ENCODE data around the gene EFTUD2. TPM values are rescaled to one million over a fixed set of nuclear protein-coding genes. Genes with fewer than 3 reads are reported as not detected.

EFTUD2 gene
- total and polyA plus RNA-seq, 2 of the 8 experiments (the other 6 are each of a cell fraction or from before 2014, with no cell fraction given), result 118 to 195 TPM

DNA sequence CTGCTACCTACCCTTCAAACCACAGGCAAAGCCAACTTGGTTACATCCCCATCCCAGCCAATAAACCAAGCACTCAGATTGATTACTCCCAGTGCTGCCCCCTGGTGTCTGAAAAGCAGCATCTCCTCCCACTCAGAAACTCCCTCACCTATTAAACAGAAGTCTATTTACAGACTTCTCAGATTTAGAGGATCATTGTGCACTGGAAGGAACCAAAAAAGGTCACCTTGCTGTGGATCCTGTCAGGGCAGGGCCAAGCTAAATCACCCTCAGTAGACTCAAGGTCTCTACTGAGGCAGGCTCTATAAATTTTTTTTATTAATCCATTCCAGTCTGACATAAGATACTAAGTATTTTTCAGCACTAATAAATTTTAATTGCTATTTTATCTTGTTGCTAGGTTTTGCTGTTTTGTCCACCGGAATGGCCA, 34.0 kb downstream of the EFTUD2 start:
- no peak for FAIRE-seq
- no peak overlapping the region for H3K56ac ChIP-seq (replicated peaks; ENCODE audit: insufficient read length, low read depth, low read length)

More for the DNA sequence above, 34.0 kb downstream of the EFTUD2 start:
- H4K8ac ChIP-seq (ENCODE audit: extremely low read depth, insufficient read depth, low read length), result no peak overlapping the region
- H3K14ac ChIP-seq (ENCODE audit: insufficient read length), result no peak overlapping the region
- H4K5ac ChIP-seq (ENCODE audit: insufficient read length, low read depth, low read length), result no peak overlapping the region
- H2BK15ac ChIP-seq (ENCODE audit: low read length), result no peak overlapping the region
- H3K27me3 ChIP-seq (replicated peaks in 1 of 4; ENCODE audit: control insufficient read depth in 3 of 4, extremely low read depth in 1 of 4, insufficient read depth in 3 of 4, low read length in 3 of 4), result no peaks in the 10 kb centered on the region
- no peak overlapping the region for H2BK12ac ChIP-seq (ENCODE audit: low read depth, low read length)
- no peak overlapping the region for H4K91ac ChIP-seq (replicated peaks; ENCODE audit: insufficient read length, low read length)
- H2AFZ ChIP-seq (ENCODE audit: low read length), result no peak overlapping the region
- H3K4me1 ChIP-seq (replicated peaks in 1 of 4; ENCODE audit: control insufficient read depth in 3 of 4, insufficient read depth in 4 of 4, low read length in 3 of 4), result no peaks in the 10 kb centered on the region
- WGBS, 2 experiments (ENCODE audit: extremely low coverage in 1 of 2, insufficient coverage in 1 of 2, insufficient read length in 1 of 2, insufficient replicate concordance in 2 of 2, low coverage in 1 of 2, low lambda C conversion rate in 2 of 2, missing lambda C conversion rate in 1 of 2), result 100% methylated on average over 1 of the region's 1 CpG; no CpG with 5 or more reads in 1 of the 2 experiments
- H3K4me2 ChIP-seq (ENCODE audit: insufficient read depth in 1 of 2, low read depth in 2 of 2, low read length in 2 of 2), result no peak overlapping the region
- H3K23me2 ChIP-seq (ENCODE audit: low read depth, low read length), result no peaks in the 10 kb centered on the region
- H2BK5ac ChIP-seq (ENCODE audit: low read depth, low read length), result no peak overlapping the region
- no peaks in the 10 kb centered on the region for H3K9me3 ChIP-seq (ENCODE audit: insufficient read depth in 2 of 2, low read depth in 1 of 2, low read length in 1 of 2)
- H3K27ac ChIP-seq (ENCODE audit: low read depth, low read length), result no peak overlapping the region
- H3K79me2 ChIP-seq (ENCODE audit: control insufficient read depth in 1 of 2, insufficient read depth in 2 of 2, low read length in 2 of 2), result no peaks in the 10 kb centered on the region
- peaks cover 28 to 69% (median 46%) of the 10 kb centered on the region in 4 experiments for H3K36me3 ChIP-seq (ENCODE audit: control insufficient read depth in 2 of 4, insufficient read depth in 4 of 4, low read length in 3 of 4)
- H2AK5ac ChIP-seq (ENCODE audit: low read depth, low read length), result no peak overlapping the region
- H3K23ac ChIP-seq (ENCODE audit: insufficient read length), result no peak overlapping the region
- H4K20me1 ChIP-seq (replicated peaks in 1 of 2; ENCODE audit: control insufficient read depth in 1 of 2, insufficient read depth in 2 of 2, low read length in 2 of 2), result peaks cover 2% of the 10 kb centered on the region in 2 experiments
- H3K79me1 ChIP-seq (ENCODE audit: low read depth, low read length), result no peaks in the 10 kb centered on the region
- TF ChIP-seq RAD21 (IDR thresholded peaks at IDR 0.05 in 1 of 2, conservative IDR thresholded peaks at IDR 0.05 in 1 of 2; ENCODE audit: low read depth in 2 of 2, low read length in 2 of 2) (peak; percentile 71 to 79), CHD2 (IDR thresholded peaks at IDR 0.05; ENCODE audit: low read length) (no peak), CTCF (IDR thresholded peaks at IDR 0.05; ENCODE audit: control extremely low read depth in 1 of 3, insufficient read depth in 1 of 3, low read depth in 1 of 3, low read length in 3 of 3) (peak; percentile 46 to 86 (median 78))
- H3K4me3 ChIP-seq (ENCODE audit: extremely low read depth in 1 of 4, insufficient read depth in 2 of 4, low read depth in 3 of 4, low read length in 4 of 4), result no peak overlapping the region
- no peak overlapping the region for H2BK20ac ChIP-seq (ENCODE audit: low read length)
- no peak overlapping the region for H3K4ac ChIP-seq (replicated peaks; ENCODE audit: insufficient read length, low read depth, low read length)
- H3K18ac ChIP-seq (ENCODE audit: extremely low read depth, low read length), result no peak overlapping the region
- ChIA-PET POLR2A (ENCODE audit: partially characterized antibody) (interaction anchor here (0.9 to 5.0 kb wide), 3 partner anchors 9 to 90 kb away, joined by 3 to 15 read pairs (median 4); partner anchors contain the start of gene HIGD1B), CTCF (ENCODE audit: partially characterized antibody) (interaction anchor here (0.7 to 28.4 kb wide), 27 partner anchors 8 to 173 kb away, joined by 3 to 577 read pairs (median 4); partner anchors contain the start of genes ADAM11, EFTUD2 and HIGD1B)
- H2BK120ac ChIP-seq (replicated peaks; ENCODE audit: low read depth, low read length), result no peak overlapping the region
- H3K9ac ChIP-seq (replicated peaks in 1 of 4; ENCODE audit: extremely low read depth in 1 of 4, low read depth in 3 of 4, low read length in 3 of 4), result no peak overlapping the region
- DNase-seq (ENCODE audit: low read depth in 1 of 2, low spot score in 2 of 2), result peak; percentile 15 to 83
